ENCODE measurements around the gene FKBP8. TPM values are rescaled to one million over a fixed set of nuclear protein-coding genes. Genes with fewer than 3 reads are reported as not detected.
A peak's percentile ranks its signal among the peaks of the same experiment; 100 is the strongest.

FKBP8 gene
- total RNA-seq, 2 experiments from 2014 or later: 147 to 152 TPM

GRCh38 chr19:18515959-18516358, 27.4 kb downstream of the FKBP8 start:
- CTCF ChIA-PET: interaction anchor here (2.5 kb wide), 1 partner anchor 20 kb away, joined by 6 read pairs; no protein-coding TSS in a partner anchor
- TF ChIP-seq CTCF (IDR thresholded peaks at IDR 0.05): no peak
- Histone ChIP-seq H3K27me3 (ENCODE audit: control insufficient read depth in 1 of 2, insufficient read depth in 2 of 2, low read length in 2 of 2) (no peaks in the 10 kb centered on the region), H3K9me3 (ENCODE audit: control insufficient read depth in 1 of 2, insufficient read depth in 1 of 2, low read length in 2 of 2) (no peaks in the 10 kb centered on the region), H3K27ac (ENCODE audit: low read depth in 1 of 2, low read length in 2 of 2) (no peak overlapping the region), H3K36me3 (ENCODE audit: insufficient read depth, low read length) (peaks cover 16% of the 10 kb centered on the region), H3K4me1 (ENCODE audit: insufficient read depth, low read length) (peaks cover 77% of the 10 kb centered on the region), H3K4me3 (ENCODE audit: low read length) (no peak overlapping the region)
- Mint-ChIP-seq H3K27ac (no peak overlapping the region), H3K9me3 (no peaks in the 10 kb centered on the region), H3K4me1 (ENCODE audit: low read depth) (peaks cover 29% of the 10 kb centered on the region), H3K4me3 (no peak overlapping the region), H3K27me3 (no peaks in the 10 kb centered on the region), H3K36me3 (ENCODE audit: low read depth) (no peaks in the 10 kb centered on the region)
- POLR2A ChIA-PET: interaction anchor here (0.9 to 1.9 kb wide), 2 partner anchors 9 to 73 kb away, joined by 3 to 4 read pairs; no protein-coding TSS in a partner anchor
- DNase-seq (no peak), ATAC-seq (ENCODE audit: poor library complexity) (no peak)
- intact Hi-C loops (cut with DNase I, micrococcal nuclease): loop anchor here in 1 of 2 experiments (5.0 kb wide), 1 partner anchor 44 kb away; no protein-coding TSS in a partner anchor

GRCh38 chr19:18514800-18515682, 28.3 kb downstream of the FKBP8 start:
- ChIA-PET CTCF (interaction anchor here (1.1 kb wide), 1 partner anchor 40 kb away, joined by 3 read pairs; no protein-coding TSS in a partner anchor), POLR2A (interaction anchor here (1.9 kb wide), 1 partner anchor 8 kb away, joined by 4 read pairs; no protein-coding TSS in a partner anchor)
- H3K4me3 ChIP-seq (ENCODE audit: low read length): no peak overlapping the region
- no peaks in the 10 kb centered on the region for H3K9me3 ChIP-seq (ENCODE audit: control insufficient read depth in 1 of 2, insufficient read depth in 1 of 2, low read length in 2 of 2)
- ATAC-seq (ENCODE audit: poor library complexity) (peak; percentile 79), DNase-seq (peak in 7 of 14 experiments; percentile 20 to 82 (median 49))
- Mint-ChIP-seq H3K9me3 (no peaks in the 10 kb centered on the region), H3K27ac (peak overlapping the region; percentile 47), H3K4me1 (ENCODE audit: low read depth) (peaks cover 24% of the 10 kb centered on the region), H3K36me3 (ENCODE audit: low read depth) (no peaks in the 10 kb centered on the region), H3K27me3 (no peaks in the 10 kb centered on the region), H3K4me3 (peak overlapping the region; percentile 20)
- peaks cover 77% of the 10 kb centered on the region for H3K4me1 ChIP-seq (ENCODE audit: insufficient read depth, low read length)
- H3K36me3 ChIP-seq (ENCODE audit: insufficient read depth, low read length): peaks cover 16% of the 10 kb centered on the region
- no peaks in the 10 kb centered on the region for H3K27me3 ChIP-seq (ENCODE audit: control insufficient read depth in 1 of 2, insufficient read depth in 2 of 2, low read length in 2 of 2)
- intact Hi-C loops (cut with DNase I, micrococcal nuclease): loop anchor here in 1 of 2 experiments (5.0 kb wide), 1 partner anchor 43 kb away; no protein-coding TSS in a partner anchor
- H3K27ac ChIP-seq (ENCODE audit: low read depth in 1 of 2, low read length in 2 of 2): peak overlapping the region in 1 of 2 donors; percentile 52
- no peak for TF ChIP-seq CTCF (IDR thresholded peaks at IDR 0.05)

GRCh38 chr19:18513868-18514267, 29.5 kb downstream of the FKBP8 start:
- H3K36me3 ChIP-seq (ENCODE audit: insufficient read depth, low read length): peaks cover 13% of the 10 kb centered on the region
- no peak for ATAC-seq (ENCODE audit: poor library complexity)
- H3K9me3 ChIP-seq (ENCODE audit: control insufficient read depth in 1 of 2, insufficient read depth in 1 of 2, low read length in 2 of 2): no peaks in the 10 kb centered on the region
- DNase-seq: no peak
- Mint-ChIP-seq H3K36me3 (ENCODE audit: low read depth) (no peaks in the 10 kb centered on the region), H3K4me1 (ENCODE audit: low read depth) (peaks cover 22% of the 10 kb centered on the region), H3K27ac (no peak overlapping the region), H3K27me3 (no peaks in the 10 kb centered on the region), H3K9me3 (no peaks in the 10 kb centered on the region), H3K4me3 (no peak overlapping the region)
- TF ChIP-seq CTCF (IDR thresholded peaks at IDR 0.05): no peak
- no peak overlapping the region for H3K27ac ChIP-seq (ENCODE audit: low read depth in 1 of 2, low read length in 2 of 2)
- no peaks in the 10 kb centered on the region for H3K27me3 ChIP-seq (ENCODE audit: control insufficient read depth in 1 of 2, insufficient read depth in 2 of 2, low read length in 2 of 2)
- ChIA-PET CTCF (no interaction called here), POLR2A (no interaction called here)
- intact Hi-C loops (cut with DNase I, micrococcal nuclease): no loop called here
- peaks cover 77% of the 10 kb centered on the region for H3K4me1 ChIP-seq (ENCODE audit: insufficient read depth, low read length)
- no peak overlapping the region for H3K4me3 ChIP-seq (ENCODE audit: low read length)
